Upper lobe of right lung (tissue), 1 donor: ENCODE measurements around the gene SFMBT2. TPM values are rescaled to one million over a fixed set of nuclear protein-coding genes. Genes with fewer than 3 reads are reported as not detected.

ENCODE experiments used
- ATAC-seq: fragments of 200-7000 bp; cut with Tn5 transposase; one replicate; pipeline ENCODE4 v1.9.1; 2020; ENCODE audit warnings: mild to moderate bottlenecking, moderate library complexity
- DNase-seq: peaks from one replicate; pipeline ENCODE4 v3.0.0-alpha.2; 2020
- H3K27ac ChIP-seq: fragments of 200-600 bp; one replicate; pipeline ENCODE4 v1.8.0; 2022
- H3K27me3 ChIP-seq: fragments of 200-600 bp; one replicate; pipeline ENCODE4 v1.8.0; 2022; ENCODE audit warnings: mild to moderate bottlenecking
- H3K36me3 ChIP-seq: fragments of 200-600 bp; one replicate; pipeline ENCODE4 v1.8.0; 2022
- H3K4me1 ChIP-seq: fragments of 200-600 bp; one replicate; pipeline ENCODE4 v1.8.0; 2022
- H3K4me3 ChIP-seq: fragments of 200-600 bp; one replicate; pipeline ENCODE4 v1.8.0; 2022; ENCODE audit warnings: mild to moderate bottlenecking
- H3K9me3 ChIP-seq: fragments of 200-600 bp; one replicate; pipeline ENCODE4 v1.8.0; 2022
- intact Hi-C: fragments of 100-400 bp; cut with DNase I; formaldehyde crosslinking; loops from one replicate; pipeline ENCODE4 v1.11.0; 2022
- total RNA-seq: library from RNA; stranded (reverse); fragmentation: NEBNext Ultra II Directional; extraction: Animal tissue kit (Norgen Biotek cat#: 25700); gene quantifications from one replicate; pipeline ENCODE4 v1.2.1, GENCODE V29; 2021
- TF ChIP-seq, protein P1 (sequence below): fragments of 200-600 bp; IDR thresholded peaks from one replicate; pipeline ENCODE4 v1.8.0; 2022; ENCODE audit warnings: antibody characterized with exemption
- donor health status: DM: no; HTN: yes; CAD: no; lungs with severe emphysema.

The SFMBT2 gene
- total RNA-seq, 1 donor from 2014 or later: 16.1 TPM

DNA sequence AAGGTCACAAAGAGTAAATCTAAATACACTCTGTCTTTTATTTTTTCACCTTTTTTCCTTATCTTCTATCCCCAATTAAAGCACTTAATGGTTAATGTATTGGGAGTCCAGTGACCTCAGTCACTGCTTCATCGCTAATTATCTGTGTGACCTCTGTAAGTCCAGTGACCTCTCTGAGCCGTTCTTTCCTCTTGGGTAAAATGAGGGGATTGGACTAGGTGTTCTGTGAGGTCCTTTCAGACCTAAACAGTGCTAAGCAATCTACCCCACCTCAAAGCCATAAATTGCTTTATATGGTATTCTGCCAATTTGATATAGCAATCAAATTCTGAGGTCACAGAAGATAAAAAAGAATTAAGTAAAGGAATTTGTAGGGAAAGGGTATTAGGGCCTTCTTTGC lies 3.9 kb upstream of the SFMBT2 start:
- no peak for DNase-seq
- intact Hi-C loops: loop anchor here (10.0 kb wide), 1 partner anchor 500 kb away; no protein-coding TSS in a partner anchor
- Histone ChIP-seq H3K4me3 (no peak overlapping the region), H3K36me3 (no peaks in the 10 kb centered on the region), H3K9me3 (no peaks in the 10 kb centered on the region), H3K27ac (no peak overlapping the region), H3K27me3 (peaks cover 25% of the 10 kb centered on the region), H3K4me1 (peaks cover 17% of the 10 kb centered on the region)
- ATAC-seq: no peak
- TF ChIP-seq, protein P1, sequence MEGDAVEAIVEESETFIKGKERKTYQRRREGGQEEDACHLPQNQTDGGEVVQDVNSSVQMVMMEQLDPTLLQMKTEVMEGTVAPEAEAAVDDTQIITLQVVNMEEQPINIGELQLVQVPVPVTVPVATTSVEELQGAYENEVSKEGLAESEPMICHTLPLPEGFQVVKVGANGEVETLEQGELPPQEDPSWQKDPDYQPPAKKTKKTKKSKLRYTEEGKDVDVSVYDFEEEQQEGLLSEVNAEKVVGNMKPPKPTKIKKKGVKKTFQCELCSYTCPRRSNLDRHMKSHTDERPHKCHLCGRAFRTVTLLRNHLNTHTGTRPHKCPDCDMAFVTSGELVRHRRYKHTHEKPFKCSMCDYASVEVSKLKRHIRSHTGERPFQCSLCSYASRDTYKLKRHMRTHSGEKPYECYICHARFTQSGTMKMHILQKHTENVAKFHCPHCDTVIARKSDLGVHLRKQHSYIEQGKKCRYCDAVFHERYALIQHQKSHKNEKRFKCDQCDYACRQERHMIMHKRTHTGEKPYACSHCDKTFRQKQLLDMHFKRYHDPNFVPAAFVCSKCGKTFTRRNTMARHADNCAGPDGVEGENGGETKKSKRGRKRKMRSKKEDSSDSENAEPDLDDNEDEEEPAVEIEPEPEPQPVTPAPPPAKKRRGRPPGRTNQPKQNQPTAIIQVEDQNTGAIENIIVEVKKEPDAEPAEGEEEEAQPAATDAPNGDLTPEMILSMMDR: no peak

DNA sequence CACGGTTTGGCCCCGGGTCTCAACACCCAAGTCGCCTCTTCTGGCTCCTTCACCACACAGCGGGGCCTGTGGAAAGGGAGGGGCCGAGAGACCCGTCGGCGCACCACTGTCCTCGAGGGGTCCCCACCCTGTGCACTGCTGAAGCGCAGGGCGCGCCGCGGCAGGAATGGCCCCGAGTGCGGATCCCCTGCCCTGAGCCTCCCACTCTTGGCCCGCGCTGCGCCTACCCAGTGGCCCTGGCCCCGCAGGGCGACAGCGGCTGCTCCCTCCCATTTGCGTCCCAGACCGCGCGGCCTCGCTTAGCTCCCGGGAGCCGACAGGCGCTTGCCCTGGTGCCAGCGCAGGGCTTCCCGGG lies 2.1 kb upstream of the SFMBT2 start:
- TF ChIP-seq, protein P1: no peak
- Histone ChIP-seq H3K4me3 (peak overlapping the region; percentile 69), H3K27me3 (peaks cover 25% of the 10 kb centered on the region), H3K27ac (peak overlapping the region; percentile 55), H3K4me1 (peaks cover 26% of the 10 kb centered on the region), H3K9me3 (no peaks in the 10 kb centered on the region), H3K36me3 (no peaks in the 10 kb centered on the region)
- ATAC-seq (peak; percentile 4), DNase-seq (peak; percentile 71)
- intact Hi-C loops: loop anchor here (10.0 kb wide), 1 partner anchor 498 kb away; no protein-coding TSS in a partner anchor

GRCh38 chr10:7412237-7412927 lies 1.5 kb upstream of the SFMBT2 start:
- ATAC-seq (peak; percentile 47), DNase-seq (peak; percentile 81)
- Histone ChIP-seq H3K4me3 (peak overlapping the region; percentile 69), H3K27ac (peak overlapping the region; percentile 55), H3K4me1 (peaks cover 28% of the 10 kb centered on the region), H3K27me3 (peaks cover 25% of the 10 kb centered on the region), H3K36me3 (no peaks in the 10 kb centered on the region), H3K9me3 (no peaks in the 10 kb centered on the region)
- intact Hi-C loops: loop anchor here (10.0 kb wide), 1 partner anchor 498 kb away; no protein-coding TSS in a partner anchor
- TF ChIP-seq, protein P1: no peak

DNA sequence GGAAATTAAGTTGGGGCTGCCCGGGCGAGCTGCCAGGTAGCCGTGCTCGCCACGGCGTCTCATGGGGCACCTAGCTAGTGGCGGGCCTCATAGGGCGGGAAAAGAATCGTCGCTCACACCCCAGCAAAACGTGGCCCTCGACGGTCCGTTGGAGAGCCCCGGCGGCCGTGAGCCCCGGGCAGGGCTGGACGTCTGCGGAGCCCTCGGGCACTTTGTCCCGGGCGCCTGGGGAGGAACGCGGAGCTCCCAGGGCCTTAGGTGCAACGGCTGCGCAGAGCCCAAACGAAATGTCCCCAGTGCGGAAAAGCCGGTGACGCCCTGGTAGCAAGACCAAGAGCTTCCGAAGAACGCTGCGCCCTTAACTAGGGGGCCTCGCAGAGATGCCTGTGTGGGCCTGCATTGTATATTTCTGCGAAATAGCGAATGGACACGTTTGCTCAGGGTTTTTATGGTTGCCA lies 866 bp upstream of the SFMBT2 start:
- Histone ChIP-seq H3K9me3 (no peaks in the 10 kb centered on the region), H3K4me3 (peak overlapping the region; percentile 69), H3K36me3 (no peaks in the 10 kb centered on the region), H3K27ac (no peak overlapping the region), H3K4me1 (peaks cover 35% of the 10 kb centered on the region), H3K27me3 (peaks cover 25% of the 10 kb centered on the region)
- intact Hi-C loops: loop anchor here (10.0 kb wide), 1 partner anchor 497 kb away; no protein-coding TSS in a partner anchor
- TF ChIP-seq, protein P1: no peak
- peak; percentile 68 for DNase-seq
- peak; percentile 1 for ATAC-seq

GRCh38 chr10:7410301-7410861 lies 453 bp downstream of the SFMBT2 start:
- peak; percentile 1 for ATAC-seq
- H3K36me3 ChIP-seq: no peaks in the 10 kb centered on the region
- DNase-seq: peak; percentile 75
- H3K27me3 ChIP-seq: peaks cover 21% of the 10 kb centered on the region
- TF ChIP-seq, protein P1: no peak
- peaks cover 41% of the 10 kb centered on the region for H3K4me1 ChIP-seq
- H3K9me3 ChIP-seq: no peaks in the 10 kb centered on the region
- H3K27ac ChIP-seq: peak overlapping the region; percentile 65
- H3K4me3 ChIP-seq: peak overlapping the region; percentile 69
- intact Hi-C loops: loop anchor here (10.0 kb wide), 1 partner anchor 496 kb away; no protein-coding TSS in a partner anchor
